GM18498 (cell line): ENCODE measurements around the gene MYMX.

ENCODE experiments used
- ATAC-seq: cut with Tn5 transposase; IDR thresholded peaks from one replicate; pipeline ENCODE4 v1.9.1; 2021; ENCODE audit warnings: mild to moderate bottlenecking, moderate library complexity; ENCODE audit not compliant: unreplicated experiment

The MYMX gene

DNA sequence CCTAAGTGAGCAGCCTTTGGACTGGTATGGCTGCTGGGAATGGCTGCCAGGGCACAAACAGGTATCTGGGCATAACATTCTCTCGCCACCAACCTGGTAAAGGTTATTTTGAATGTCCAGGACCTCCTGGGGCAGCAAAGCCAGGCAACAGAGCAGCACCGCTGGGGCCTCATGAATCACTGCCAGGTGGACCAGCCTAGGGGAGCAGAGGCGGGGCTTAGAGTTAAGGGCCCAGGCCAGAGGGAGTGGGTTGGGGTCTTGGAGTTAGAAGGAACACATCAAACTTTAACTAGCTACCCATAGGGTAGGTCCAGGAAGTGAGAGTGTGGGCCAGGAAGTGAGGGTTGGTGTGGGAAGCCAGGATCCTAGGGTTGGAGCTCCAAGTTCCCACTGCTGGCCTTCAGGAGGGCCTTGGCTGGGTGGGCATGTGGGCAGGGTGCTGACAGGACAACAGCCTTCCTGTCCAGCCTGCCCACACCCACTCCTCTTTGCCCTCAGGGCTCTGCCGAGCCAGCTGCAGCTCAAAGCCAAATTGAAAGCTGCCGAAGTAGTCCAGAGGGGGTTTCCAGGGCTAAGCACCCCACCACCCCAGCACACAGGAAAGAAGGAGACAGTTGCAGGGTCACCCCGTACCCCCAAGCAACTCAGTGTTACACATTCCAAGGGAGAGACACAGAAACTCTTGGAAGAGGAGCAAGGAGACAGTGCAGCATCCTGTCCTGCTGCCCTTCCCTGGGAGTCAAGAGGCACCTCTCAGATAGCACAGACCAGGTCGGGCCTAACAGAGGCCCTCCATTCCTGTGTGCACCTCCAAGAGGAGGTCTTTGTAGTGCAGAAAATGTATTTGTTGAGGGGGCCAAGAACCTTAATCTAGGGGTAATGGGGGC is 46.0 kb downstream of the MYMX start:
- ATAC-seq: no peak

DNA sequence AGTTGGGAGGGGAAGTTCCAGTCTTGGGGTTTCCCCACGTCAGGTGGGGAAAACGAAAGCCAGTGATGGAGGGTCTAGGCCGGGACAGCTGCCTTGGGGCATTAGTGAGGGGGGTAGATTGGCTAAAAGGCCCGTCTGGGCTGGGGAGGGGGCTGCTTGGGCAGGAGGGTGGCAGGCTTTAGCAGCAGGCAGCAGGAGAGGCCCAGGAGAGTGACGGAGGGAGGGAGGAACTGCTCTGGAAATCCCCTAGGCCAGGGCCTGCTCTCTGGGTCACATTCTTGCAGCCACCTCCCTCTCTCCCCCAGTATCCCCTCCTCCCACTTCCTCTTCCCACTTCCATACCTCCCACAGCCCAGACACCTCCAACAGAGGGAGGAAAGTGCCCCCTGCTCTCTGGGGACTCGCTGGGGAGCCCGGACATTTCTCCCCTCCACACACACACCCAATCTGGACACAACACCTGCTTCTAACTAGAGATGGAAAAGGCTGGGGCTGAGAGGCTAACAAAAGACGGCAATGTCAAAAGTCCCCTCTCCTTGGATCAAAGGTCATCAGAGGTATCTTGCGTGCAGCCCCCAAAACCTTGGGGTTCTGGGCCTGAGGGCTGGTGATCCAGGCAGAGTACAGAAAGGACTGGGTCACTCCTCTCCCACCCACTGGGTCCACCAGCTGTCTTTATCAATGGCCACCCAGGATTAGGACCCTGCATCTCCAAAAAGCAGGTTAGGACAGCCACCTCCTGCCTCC is 46.8 kb downstream of the MYMX start:
- ATAC-seq: no peak

DNA sequence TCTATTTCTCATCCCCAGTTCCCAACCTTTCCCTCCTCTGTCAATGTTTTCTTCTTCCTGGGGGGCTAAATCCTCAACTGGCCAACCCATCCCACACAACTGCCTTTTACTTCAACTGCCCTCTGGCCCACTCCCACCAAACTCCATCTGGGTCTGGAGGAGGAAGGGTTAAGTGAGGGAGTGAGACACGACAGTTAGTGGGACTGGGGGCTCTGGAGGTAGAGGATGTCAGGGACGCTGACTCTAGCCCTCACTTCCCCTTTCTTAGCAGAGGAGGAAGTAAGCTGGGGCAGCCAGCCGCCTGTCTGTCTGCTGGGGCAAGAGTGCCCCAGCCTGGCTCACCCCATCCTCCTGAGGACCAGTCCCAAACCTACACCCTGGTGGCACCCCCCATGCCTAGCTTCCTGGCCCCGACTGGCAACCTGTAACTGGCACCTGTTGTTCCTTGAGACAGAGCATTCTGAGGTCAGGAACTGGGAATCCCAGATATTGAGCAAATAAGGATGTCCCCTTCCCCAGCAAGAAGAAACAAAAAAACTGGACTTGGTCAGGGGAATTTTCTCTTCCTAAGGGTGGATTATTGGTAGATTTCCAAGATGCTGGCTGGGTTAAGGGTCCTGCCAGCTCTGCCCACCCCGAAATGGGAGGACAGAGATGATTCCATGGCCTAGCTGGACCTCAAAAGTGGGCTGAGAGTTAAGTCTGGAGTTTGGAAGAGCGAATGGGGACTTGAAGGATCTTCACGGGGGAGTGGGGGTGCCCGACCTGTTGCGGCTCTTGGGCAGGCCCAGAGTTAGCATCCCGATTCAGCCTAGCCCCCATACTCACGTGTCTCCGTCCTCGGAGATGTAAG is 47.7 kb downstream of the MYMX start:
- peak; percentile 37 for ATAC-seq

DNA sequence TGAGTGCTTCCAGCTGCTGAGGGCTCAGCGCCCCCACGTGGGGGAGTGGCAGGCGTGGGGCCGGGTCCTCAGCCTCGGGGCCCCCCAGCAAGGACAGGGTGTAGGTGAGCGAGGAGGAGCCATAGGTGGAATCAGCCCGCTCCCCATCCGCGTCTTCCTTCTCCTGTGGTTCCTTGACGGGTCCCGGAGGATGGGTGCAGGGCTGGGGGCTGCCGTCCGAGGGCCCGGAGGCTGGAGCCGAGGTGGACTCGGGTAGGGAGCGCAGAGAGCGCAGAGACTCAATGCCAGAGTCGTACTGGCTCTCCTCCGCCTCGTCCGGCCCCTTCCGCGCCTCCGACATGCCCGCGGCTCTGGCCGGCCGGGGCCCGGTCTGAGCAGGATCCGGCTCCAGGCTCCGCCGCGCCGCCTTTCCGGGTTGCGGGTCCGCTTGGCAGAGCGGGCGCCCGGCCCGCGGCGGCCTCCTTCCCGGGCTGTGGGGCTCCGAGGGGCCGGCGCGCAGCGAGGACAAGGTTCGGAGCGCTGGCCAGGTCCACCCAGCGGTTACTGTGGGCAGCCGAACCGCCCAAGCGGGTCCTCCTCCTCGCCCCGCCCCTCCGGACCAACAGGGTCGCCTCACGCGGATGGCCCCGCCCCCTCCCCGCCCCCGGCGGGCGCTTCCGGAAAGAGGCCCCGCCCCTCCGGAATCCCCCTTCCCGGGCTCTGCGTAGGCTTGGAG is 48.4 kb downstream of the MYMX start, which contains the start of gene NFKBIE:
NFKBIE (minus strand) TSS at position 545 of the 715 bp plus-strand sequence; CDS start at position 340, 205 bp downstream.
- ATAC-seq: peak; percentile 50

DNA sequence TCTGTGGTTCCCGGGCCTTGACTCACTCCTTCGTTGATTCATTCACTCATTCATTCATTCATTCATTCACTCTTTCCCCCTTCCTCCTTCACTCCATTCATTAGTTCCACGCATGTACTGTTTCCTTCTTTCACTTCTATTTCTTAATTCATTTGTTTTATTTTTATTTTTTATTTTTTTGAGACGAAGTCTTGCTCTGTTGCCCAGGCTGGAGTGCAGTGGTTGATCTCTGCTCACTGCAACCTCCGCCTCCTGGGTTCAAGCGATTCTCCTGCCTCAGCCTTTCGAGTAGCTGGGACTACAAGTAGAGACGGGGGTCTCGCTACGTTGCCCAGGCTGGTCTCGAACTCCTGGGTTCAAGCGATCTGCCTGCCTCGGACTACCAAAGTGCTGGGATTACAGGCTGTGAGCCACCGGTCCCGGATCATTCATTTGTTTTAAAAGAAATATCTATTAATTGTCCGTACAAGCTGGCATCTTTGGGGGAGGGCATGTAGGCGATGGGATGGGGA is 49.1 kb downstream of the MYMX start:
- no peak for ATAC-seq

DNA sequence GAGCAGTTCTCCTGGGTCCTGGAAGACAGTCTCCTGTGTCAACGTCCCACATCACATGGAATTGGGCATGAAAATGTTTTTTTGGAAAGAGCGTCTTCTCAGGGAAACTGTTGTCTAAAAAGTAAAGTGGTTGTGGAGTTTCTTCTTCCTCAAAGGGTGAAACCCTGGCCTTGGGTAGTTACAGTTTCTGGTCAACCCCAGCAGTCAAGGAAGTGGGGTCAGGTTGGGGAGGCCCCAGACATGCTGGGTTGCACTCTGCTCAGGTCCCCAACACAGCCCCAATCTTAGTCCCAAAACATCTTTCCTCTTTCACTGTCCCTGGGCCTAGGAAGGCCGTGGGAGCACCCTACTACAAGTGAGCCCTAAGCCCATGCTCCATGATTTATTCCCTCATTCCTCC is 49.6 kb downstream of the MYMX start:
- no peak for ATAC-seq

DNA sequence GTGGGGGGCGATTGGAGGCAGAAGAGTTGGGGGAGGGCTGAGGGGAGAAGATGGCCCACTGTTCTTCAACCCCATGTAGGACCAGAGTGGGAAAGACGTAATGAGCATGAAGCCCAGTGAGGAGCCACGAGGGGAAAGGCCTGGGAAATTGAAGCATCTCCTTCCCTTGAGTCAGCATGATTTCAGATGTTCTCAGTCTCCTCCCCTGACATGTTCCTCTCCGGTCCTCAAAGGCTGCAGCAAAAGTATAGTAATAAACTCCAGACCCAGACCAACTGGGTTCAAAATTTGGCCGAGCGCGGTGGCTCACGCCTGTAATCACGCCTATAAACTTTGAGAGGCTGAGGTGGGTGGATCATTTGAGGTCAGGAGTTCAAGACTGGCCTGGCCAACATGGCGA is 50.5 kb downstream of the MYMX start:
- no peak for ATAC-seq
